Activated CD8-positive, alpha-beta T cell treated with anti-CD3 and anti-CD28 coated beads for 36 hours (primary cell): Measurements from ENCODE around the gene SAMD10. TPM values are rescaled to one million over a fixed set of nuclear protein-coding genes. Genes with fewer than 3 reads are reported as not detected.
"Not testable (repeated sequence)": the region's sequence is repeated elsewhere in the genome, so short reads cannot be mapped to it uniquely, and the experiment has no call there.

Source experiments
- ATAC-seq: fragments of 200-7000 bp; cut with Tn5 transposase; one replicate; pipeline ENCODE4 v1.10.0; 2021; ENCODE audit warnings: mild to moderate bottlenecking, moderate library complexity
- CTCF ChIA-PET: fragments of 350-600 bp; sonication (Branson Sonifier 250); formaldehyde crosslinking; loops from one replicate; lab custom pipeline; 2021; ENCODE audit warnings: antibody characterized with exemption; lab: Charles Lee
- POLR2A ChIA-PET: fragments of 350-600 bp; sonication (Branson Sonifier 250); formaldehyde crosslinking; loops from one replicate; lab custom pipeline; 2021; ENCODE audit warnings: antibody characterized with exemption; lab: Charles Lee
- DNase-seq: peaks from one replicate; pipeline ENCODE4 v3.0.0-alpha.2; 2020
- H3K27ac Mint-ChIP-seq: one replicate; pipeline ENCODE4 v1.8.0; 2021; ENCODE audit warnings: mild to moderate bottlenecking, mixed read lengths
- H3K27me3 Mint-ChIP-seq: one replicate; pipeline ENCODE4 v1.8.0; 2021; ENCODE audit warnings: mixed read lengths
- H3K36me3 Mint-ChIP-seq: one replicate; pipeline ENCODE4 v1.8.0; 2021; ENCODE audit warnings: low read depth, mixed read lengths
- H3K4me1 Mint-ChIP-seq: one replicate; pipeline ENCODE4 v1.8.0; 2021; ENCODE audit warnings: low read depth, mixed read lengths
- H3K4me3 Mint-ChIP-seq: one replicate; pipeline ENCODE4 v1.8.0; 2021; ENCODE audit warnings: mild to moderate bottlenecking, moderate library complexity, mixed read lengths
- H3K9me3 Mint-ChIP-seq: one replicate; pipeline ENCODE4 v1.8.0; 2021; ENCODE audit warnings: mixed read lengths
- CTCF ChIP-seq: fragments of 200-600 bp; IDR thresholded peaks from one replicate; pipeline ENCODE4 v1.8.0; 2022; ENCODE audit warnings: antibody characterized with exemption, mild to moderate bottlenecking
- intact Hi-C: fragments of 100-400 bp; cut with micrococcal nuclease; formaldehyde crosslinking; loops from one replicate; pipeline ENCODE4 v1.10.0; 2022
- total RNA-seq, 2 experiments: library from RNA; stranded (reverse); gene quantifications; one replicate each; pipeline ENCODE4 v1.2.3, GENCODE V29; 2021

The SAMD10 gene
- total RNA-seq, 2 experiments from 2014 or later = 17.4 to 17.5 TPM

GRCh38 chr20:63963784-63964301 is 15.6 kb downstream of the SAMD10 start:
- intact Hi-C loops = no loop called here
- CTCF ChIA-PET = interaction anchor here (0.9 to 1.1 kb wide), 2 partner anchors 10 to 75 kb away, joined by 3 read pairs; no protein-coding TSS in a partner anchor
- peaks cover 34% of the 10 kb centered on the region for H3K36me3 Mint-ChIP-seq
- no peaks in the 10 kb centered on the region for H3K27me3 Mint-ChIP-seq
- H3K27ac Mint-ChIP-seq = no peak overlapping the region
- H3K9me3 Mint-ChIP-seq = no peaks in the 10 kb centered on the region
- ATAC-seq (no peak), DNase-seq (no peak)
- POLR2A ChIA-PET = interaction anchor here (1.0 kb wide), 1 partner anchor 69 kb away, joined by 3 read pairs; the partner anchor contains the start of gene DNAJC5
- H3K4me3 Mint-ChIP-seq = no peak overlapping the region
- H3K4me1 Mint-ChIP-seq = peaks cover 7% of the 10 kb centered on the region
- TF ChIP-seq CTCF = no peak

- peaks cover 34% of the 10 kb centered on the region for H3K36me3 Mint-ChIP-seq
- no peak overlapping the region for H3K4me3 Mint-ChIP-seq
- no peaks in the 10 kb centered on the region for H3K9me3 Mint-ChIP-seq
- ATAC-seq (no peak), DNase-seq (no peak)
- no peak overlapping the region for H3K27ac Mint-ChIP-seq
- ChIA-PET POLR2A (interaction anchor here (1.0 kb wide), 1 partner anchor 69 kb away, joined by 3 read pairs; the partner anchor contains the start of gene DNAJC5), CTCF (interaction anchor here (0.9 to 1.1 kb wide), 2 partner anchors 11 to 76 kb away, joined by 3 read pairs; no protein-coding TSS in a partner anchor)
- peaks cover 5% of the 10 kb centered on the region for H3K4me1 Mint-ChIP-seq
- intact Hi-C loops = no loop called here
- H3K27me3 Mint-ChIP-seq = no peaks in the 10 kb centered on the region
- TF ChIP-seq CTCF = no peak
Observed at GRCh38 chr20:63963348-63963741, 16.1 kb downstream of the SAMD10 start.

- H3K4me3 Mint-ChIP-seq = no peak overlapping the region
- no peak for ATAC-seq
- H3K36me3 Mint-ChIP-seq = peaks cover 31% of the 10 kb centered on the region
- peaks cover 9% of the 10 kb centered on the region for H3K4me1 Mint-ChIP-seq
- intact Hi-C loops = no loop called here
- no peaks in the 10 kb centered on the region for H3K27me3 Mint-ChIP-seq
- POLR2A ChIA-PET = interaction anchor here (1.0 to 1.3 kb wide), 3 partner anchors 8 to 29 kb away, joined by 3 read pairs; partner anchors contain the start of gene SAMD10
- CTCF ChIA-PET = no interaction called here
- DNase-seq = no peak
- H3K27ac Mint-ChIP-seq = no peak overlapping the region
- no peaks in the 10 kb centered on the region for H3K9me3 Mint-ChIP-seq
- TF ChIP-seq CTCF = no peak
Observed at GRCh38 chr20:63962426-63963347, 16.8 kb downstream of the SAMD10 start.

GRCh38 chr20:63961664-63962425 is 17.6 kb downstream of the SAMD10 start:
- ATAC-seq (no peak), DNase-seq (no peak)
- ChIA-PET CTCF (no interaction called here), POLR2A (interaction anchor here (1.0 to 1.3 kb wide), 3 partner anchors 9 to 28 kb away, joined by 3 read pairs; partner anchors contain the start of gene SAMD10)
- intact Hi-C loops = no loop called here
- Mint-ChIP-seq H3K9me3 (no peaks in the 10 kb centered on the region), H3K4me1 (peaks cover 16% of the 10 kb centered on the region), H3K36me3 (peaks cover 26% of the 10 kb centered on the region), H3K27ac (no peak overlapping the region), H3K27me3 (no peaks in the 10 kb centered on the region), H3K4me3 (no peak overlapping the region)
- no peak for TF ChIP-seq CTCF

GRCh38 chr20:63960654-63961621 is 18.5 kb downstream of the SAMD10 start:
- CTCF ChIA-PET, H3K4me3 Mint-ChIP-seq, ATAC-seq, intact Hi-C loops, H3K9me3 Mint-ChIP-seq, H3K27ac Mint-ChIP-seq, H3K27me3 Mint-ChIP-seq, DNase-seq: not testable (repeated sequence)
- POLR2A ChIA-PET = interaction anchor here (1.0 to 1.3 kb wide), 3 partner anchors 10 to 117 kb away, joined by 3 read pairs; partner anchors contain the start of gene SAMD10
- Mint-ChIP-seq H3K36me3 (peaks cover 17% of the 10 kb centered on the region), H3K4me1 (peaks cover 16% of the 10 kb centered on the region)
